DOHH2 (cell line): Measurements from ENCODE around the gene CPS1.

ENCODE experiments used
- EZH2phosphoT487 ChIP-seq: fragments of 200-600 bp; sonication (generic); IDR thresholded peaks from 2 replicates; pipeline ENCODE4 v1.6.1; 2017; ENCODE audit warnings: borderline replicate concordance, mild to moderate bottlenecking, antibody characterized with exemption, low read length, moderate library complexity, mixed read lengths
- TF ChIP-seq, protein P1 (sequence below): fragments of 200-600 bp; sonication (generic); IDR thresholded peaks from one replicate; pipeline ENCODE4 v1.5.1; 2014; ENCODE audit warnings: antibody characterized with exemption, mild to moderate bottlenecking, low read depth, low read length; ENCODE audit not compliant: poor library complexity, severe bottlenecking

DNA sequence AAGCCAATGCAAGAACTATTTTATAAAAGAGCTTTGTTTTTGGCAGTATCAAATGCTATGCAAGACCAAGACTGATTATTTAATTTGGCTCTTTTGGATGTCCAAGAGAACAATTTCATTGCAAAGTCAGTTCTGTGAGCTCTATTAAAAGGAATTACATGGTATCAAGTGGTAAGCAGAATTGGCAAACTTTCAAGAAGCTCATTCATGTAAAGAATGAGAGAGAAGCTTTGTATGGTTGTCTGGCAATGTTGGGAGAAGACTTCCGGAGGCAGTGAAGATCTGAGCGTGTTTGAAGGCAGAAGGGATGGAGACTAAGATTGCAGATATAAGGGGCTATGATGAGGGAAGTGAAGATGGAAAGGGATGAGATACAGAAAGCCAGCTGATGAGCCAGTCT, 49.6 kb downstream of the CPS1 start:
- TF ChIP-seq, protein P1, sequence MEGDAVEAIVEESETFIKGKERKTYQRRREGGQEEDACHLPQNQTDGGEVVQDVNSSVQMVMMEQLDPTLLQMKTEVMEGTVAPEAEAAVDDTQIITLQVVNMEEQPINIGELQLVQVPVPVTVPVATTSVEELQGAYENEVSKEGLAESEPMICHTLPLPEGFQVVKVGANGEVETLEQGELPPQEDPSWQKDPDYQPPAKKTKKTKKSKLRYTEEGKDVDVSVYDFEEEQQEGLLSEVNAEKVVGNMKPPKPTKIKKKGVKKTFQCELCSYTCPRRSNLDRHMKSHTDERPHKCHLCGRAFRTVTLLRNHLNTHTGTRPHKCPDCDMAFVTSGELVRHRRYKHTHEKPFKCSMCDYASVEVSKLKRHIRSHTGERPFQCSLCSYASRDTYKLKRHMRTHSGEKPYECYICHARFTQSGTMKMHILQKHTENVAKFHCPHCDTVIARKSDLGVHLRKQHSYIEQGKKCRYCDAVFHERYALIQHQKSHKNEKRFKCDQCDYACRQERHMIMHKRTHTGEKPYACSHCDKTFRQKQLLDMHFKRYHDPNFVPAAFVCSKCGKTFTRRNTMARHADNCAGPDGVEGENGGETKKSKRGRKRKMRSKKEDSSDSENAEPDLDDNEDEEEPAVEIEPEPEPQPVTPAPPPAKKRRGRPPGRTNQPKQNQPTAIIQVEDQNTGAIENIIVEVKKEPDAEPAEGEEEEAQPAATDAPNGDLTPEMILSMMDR = no peak
- no peak for TF ChIP-seq EZH2phosphoT487
